ENCODE results near the gene LOXL3.
"Not testable (repeated sequence)": the region's sequence is repeated elsewhere in the genome, so short reads cannot be mapped to it uniquely, and the experiment has no call there.

The LOXL3 gene

GRCh38 chr2:74483675-74484164, 70.0 kb downstream of the LOXL3 start:
- DNase-seq, result not testable (repeated sequence)

- peak; percentile 87 for DNase-seq
Observed at GRCh38 chr2:74482801-74483674, 70.7 kb downstream of the LOXL3 start, which contains the start of the genes CCDC142 and TTC31. Gene CCDC142 (minus strand): TSS chr2:74482998. CDS start chr2:74482837, 161 bp downstream. Gene TTC31 (plus strand): TSS chr2:74483081. CDS start chr2:74483096, 15 bp downstream.

All from NCI-H2107 (cell line).